Measurements from ENCODE around the gene SLC50A1.
"Not testable (repeated sequence)": the region's sequence is repeated elsewhere in the genome, so short reads cannot be mapped to it uniquely, and the experiment has no call there.

Gene SLC50A1

GRCh38 chr1:155117610-155118009 lies 18.0 kb upstream of the SLC50A1 start:
- DNase-seq, result no peak

- not testable (repeated sequence) for DNase-seq
Measured at GRCh38 chr1:155118090-155118489, 17.6 kb upstream of the SLC50A1 start.

GRCh38 chr1:155120253-155120652 lies 15.4 kb upstream of the SLC50A1 start:
- DNase-seq, result no peak

- no peak for DNase-seq
Measured at GRCh38 chr1:155121249-155121648, 14.4 kb upstream of the SLC50A1 start.

- no peak for DNase-seq
Measured at GRCh38 chr1:155122308-155122707, 13.3 kb upstream of the SLC50A1 start.

GRCh38 chr1:155123801-155124200 lies 11.9 kb upstream of the SLC50A1 start:
- no peak for DNase-seq

GRCh38 chr1:155124503-155125463 lies 10.9 kb upstream of the SLC50A1 start:
- no peak for DNase-seq

GRCh38 chr1:155125511-155125945 lies 10.1 kb upstream of the SLC50A1 start:
- peak; percentile 19 for DNase-seq

- DNase-seq, result no peak
Measured at GRCh38 chr1:155125946-155126555, 9.6 kb upstream of the SLC50A1 start.

GRCh38 chr1:155126556-155127104 lies 9.0 kb upstream of the SLC50A1 start:
- peak; percentile 64 for DNase-seq

- DNase-seq, result peak; percentile 70
Measured at GRCh38 chr1:155127105-155127966, 8.3 kb upstream of the SLC50A1 start, which contains the start of gene EFNA1. Gene EFNA1, plus strand, starts transcription at chr1:155127876. Its CDS starts 102 bp downstream, at chr1:155127978.

GRCh38 chr1:155127967-155128754 lies 7.5 kb upstream of the SLC50A1 start:
- DNase-seq, result peak; percentile 22

GRCh38 chr1:155128755-155129473 lies 6.7 kb upstream of the SLC50A1 start:
- peak; percentile 58 for DNase-seq

- peak; percentile 61 for DNase-seq
Measured at GRCh38 chr1:155130272-155131006, 5.2 kb upstream of the SLC50A1 start.

GRCh38 chr1:155131285-155131684 lies 4.4 kb upstream of the SLC50A1 start:
- DNase-seq, result no peak

- DNase-seq, result no peak
Measured at GRCh38 chr1:155131856-155132255, 3.8 kb upstream of the SLC50A1 start.

- DNase-seq, result no peak
Measured at GRCh38 chr1:155133799-155134281, 1.8 kb upstream of the SLC50A1 start.

GRCh38 chr1:155134322-155134721 lies 1.3 kb upstream of the SLC50A1 start:
- DNase-seq, result no peak

GRCh38 chr1:155134880-155135414 lies 705 bp upstream of the SLC50A1 start:
- DNase-seq, result peak; percentile 85

- peak; percentile 60 for DNase-seq
Measured at GRCh38 chr1:155136748-155137147, 1.1 kb downstream of the SLC50A1 start.

Measured in hematopoietic multipotent progenitor cell treated with erythropoietin and hydrocortisone succinate and interleukin-3 and kit ligand, for 4 days (in vitro differentiated cells).